ENCODE results near the gene TBC1D9B.
"Not testable (repeated sequence)": the region's sequence is repeated elsewhere in the genome, so short reads cannot be mapped to it uniquely, and the experiment has no call there.

Gene TBC1D9B

GRCh38 chr5:179852993-179853547 lies 54.6 kb downstream of the TBC1D9B start:
- Histone ChIP-seq H3K9ac (ENCODE audit: low read depth, low read length) (no peak overlapping the region), H3K27me3 (ENCODE audit: control insufficient read depth, insufficient read depth, low read length) (no peaks in the 10 kb centered on the region), H3K4me1 (ENCODE audit: control insufficient read depth, insufficient read depth, low read length) (no peaks in the 10 kb centered on the region), H3K4me3 (ENCODE audit: low read length) (no peak overlapping the region), H3K36me3 (ENCODE audit: insufficient read depth, low read length) (peaks cover 28% of the 10 kb centered on the region), H3K4me2 (ENCODE audit: low read length) (no peak overlapping the region), H3K9me3 (replicated peaks; ENCODE audit: low read length) (no peaks in the 10 kb centered on the region)

- Histone ChIP-seq H3K9me3 (replicated peaks; ENCODE audit: low read length) (peaks cover 4% of the 10 kb centered on the region), H3K36me3 (ENCODE audit: insufficient read depth, low read length) (peaks cover 35% of the 10 kb centered on the region), H3K27me3 (ENCODE audit: control insufficient read depth, insufficient read depth, low read length) (no peaks in the 10 kb centered on the region), H3K4me2 (ENCODE audit: low read length) (no peak overlapping the region), H3K4me1 (ENCODE audit: control insufficient read depth, insufficient read depth, low read length) (no peaks in the 10 kb centered on the region), H3K9ac (ENCODE audit: low read depth, low read length) (no peak overlapping the region), H3K4me3 (ENCODE audit: low read length) (no peak overlapping the region)
These were observed 66.1 kb downstream of the TBC1D9B start for GRCh38 chr5:179841621-179842020.

GRCh38 chr5:179840766-179841165 lies 66.9 kb downstream of the TBC1D9B start:
- H3K27me3 ChIP-seq (ENCODE audit: control insufficient read depth, insufficient read depth, low read length), result no peaks in the 10 kb centered on the region
- H3K4me2 ChIP-seq (ENCODE audit: low read length), result no peak overlapping the region
- H3K4me3 ChIP-seq (ENCODE audit: low read length), result no peak overlapping the region
- H3K9me3 ChIP-seq (replicated peaks; ENCODE audit: low read length), result peaks cover 4% of the 10 kb centered on the region
- no peak overlapping the region for H3K9ac ChIP-seq (ENCODE audit: low read depth, low read length)
- H3K36me3 ChIP-seq (ENCODE audit: insufficient read depth, low read length), result peaks cover 40% of the 10 kb centered on the region
- no peaks in the 10 kb centered on the region for H3K4me1 ChIP-seq (ENCODE audit: control insufficient read depth, insufficient read depth, low read length)

- no peaks in the 10 kb centered on the region for H3K4me1 ChIP-seq (ENCODE audit: control insufficient read depth, insufficient read depth, low read length)
- no peak overlapping the region for H3K4me2 ChIP-seq (ENCODE audit: low read length)
- no peak overlapping the region for H3K9ac ChIP-seq (ENCODE audit: low read depth, low read length)
- no peak overlapping the region for H3K4me3 ChIP-seq (ENCODE audit: low read length)
- no peaks in the 10 kb centered on the region for H3K27me3 ChIP-seq (ENCODE audit: control insufficient read depth, insufficient read depth, low read length)
- H3K9me3 ChIP-seq (replicated peaks; ENCODE audit: low read length), result peaks cover 4% of the 10 kb centered on the region
- peaks cover 42% of the 10 kb centered on the region for H3K36me3 ChIP-seq (ENCODE audit: insufficient read depth, low read length)
These were observed 67.4 kb downstream of the TBC1D9B start for GRCh38 chr5:179840321-179840720.

GRCh38 chr5:179839328-179840256 lies 68.1 kb downstream of the TBC1D9B start:
- H3K4me1 ChIP-seq (ENCODE audit: control insufficient read depth, insufficient read depth, low read length), result no peaks in the 10 kb centered on the region
- no peak overlapping the region for H3K9ac ChIP-seq (ENCODE audit: low read depth, low read length)
- no peak overlapping the region for H3K4me2 ChIP-seq (ENCODE audit: low read length)
- no peaks in the 10 kb centered on the region for H3K27me3 ChIP-seq (ENCODE audit: control insufficient read depth, insufficient read depth, low read length)
- peaks cover 42% of the 10 kb centered on the region for H3K36me3 ChIP-seq (ENCODE audit: insufficient read depth, low read length)
- no peak overlapping the region for H3K4me3 ChIP-seq (ENCODE audit: low read length)
- peaks cover 4% of the 10 kb centered on the region for H3K9me3 ChIP-seq (replicated peaks; ENCODE audit: low read length)

- H3K4me1 ChIP-seq (ENCODE audit: control insufficient read depth, insufficient read depth, low read length), result no peaks in the 10 kb centered on the region
- no peak overlapping the region for H3K4me2 ChIP-seq (ENCODE audit: low read length)
- no peak overlapping the region for H3K4me3 ChIP-seq (ENCODE audit: low read length)
- no peaks in the 10 kb centered on the region for H3K27me3 ChIP-seq (ENCODE audit: control insufficient read depth, insufficient read depth, low read length)
- no peaks in the 10 kb centered on the region for H3K9me3 ChIP-seq (replicated peaks; ENCODE audit: low read length)
- H3K9ac ChIP-seq (ENCODE audit: low read depth, low read length), result no peak overlapping the region
- H3K36me3 ChIP-seq (ENCODE audit: insufficient read depth, low read length), result peaks cover 56% of the 10 kb centered on the region
These were observed 70.4 kb downstream of the TBC1D9B start for GRCh38 chr5:179837076-179838011.

- Histone ChIP-seq H3K36me3 (ENCODE audit: insufficient read depth, low read length) (peaks cover 65% of the 10 kb centered on the region), H3K9ac (ENCODE audit: low read depth, low read length) (no peak overlapping the region), H3K4me2 (ENCODE audit: low read length) (no peak overlapping the region), H3K9me3 (replicated peaks; ENCODE audit: low read length) (no peaks in the 10 kb centered on the region), H3K4me1 (ENCODE audit: control insufficient read depth, insufficient read depth, low read length) (no peaks in the 10 kb centered on the region), H3K4me3 (ENCODE audit: low read length) (no peak overlapping the region), H3K27me3 (ENCODE audit: control insufficient read depth, insufficient read depth, low read length) (no peaks in the 10 kb centered on the region)
These were observed 71.3 kb downstream of the TBC1D9B start for GRCh38 chr5:179836225-179837019.

GRCh38 chr5:179834871-179835270 lies 72.8 kb downstream of the TBC1D9B start:
- H3K4me3 ChIP-seq (ENCODE audit: low read length); H3K9me3 ChIP-seq (replicated peaks; ENCODE audit: low read length); H3K4me2 ChIP-seq (ENCODE audit: low read length); H3K27me3 ChIP-seq (ENCODE audit: control insufficient read depth, insufficient read depth, low read length); H3K9ac ChIP-seq (ENCODE audit: low read depth, low read length); H3K4me1 ChIP-seq (ENCODE audit: control insufficient read depth, insufficient read depth, low read length): not testable (repeated sequence)
- peaks cover 73% of the 10 kb centered on the region for H3K36me3 ChIP-seq (ENCODE audit: insufficient read depth, low read length)

GRCh38 chr5:179834120-179834519 lies 73.6 kb downstream of the TBC1D9B start:
- Histone ChIP-seq H3K4me3 (ENCODE audit: low read length) (no peak overlapping the region), H3K9ac (ENCODE audit: low read depth, low read length) (no peak overlapping the region), H3K9me3 (replicated peaks; ENCODE audit: low read length) (no peaks in the 10 kb centered on the region), H3K4me2 (ENCODE audit: low read length) (no peak overlapping the region), H3K36me3 (ENCODE audit: insufficient read depth, low read length) (peaks cover 80% of the 10 kb centered on the region), H3K27me3 (ENCODE audit: control insufficient read depth, insufficient read depth, low read length) (no peaks in the 10 kb centered on the region), H3K4me1 (ENCODE audit: control insufficient read depth, insufficient read depth, low read length) (no peaks in the 10 kb centered on the region)

GRCh38 chr5:179833709-179834070 lies 74.0 kb downstream of the TBC1D9B start:
- Histone ChIP-seq H3K9ac (ENCODE audit: low read depth, low read length) (no peak overlapping the region), H3K36me3 (ENCODE audit: insufficient read depth, low read length) (peaks cover 84% of the 10 kb centered on the region), H3K27me3 (ENCODE audit: control insufficient read depth, insufficient read depth, low read length) (no peaks in the 10 kb centered on the region), H3K9me3 (replicated peaks; ENCODE audit: low read length) (no peaks in the 10 kb centered on the region), H3K4me1 (ENCODE audit: control insufficient read depth, insufficient read depth, low read length) (no peaks in the 10 kb centered on the region), H3K4me2 (ENCODE audit: low read length) (no peak overlapping the region), H3K4me3 (ENCODE audit: low read length) (no peak overlapping the region)
